H1 (cell line): ENCODE results near the gene DBNL. TPM values are rescaled to one million over a fixed set of nuclear protein-coding genes. Genes with fewer than 3 reads are reported as not detected.

Experiments used
- CTCF ChIA-PET: fragments of 300-600 bp; sonication (Branson Sonifier 250); formaldehyde crosslinking; loops from one replicate; lab custom pipeline; 2021; ENCODE audit not compliant: partially characterized antibody; lab: Charles Lee
- POLR2A ChIA-PET: fragments of 300-600 bp; sonication (Branson Sonifier 250); formaldehyde crosslinking; loops from one replicate; lab custom pipeline; 2021; ENCODE audit warnings: inconsistent platforms; ENCODE audit not compliant: partially characterized antibody; lab: Charles Lee
- DNase-seq, 2 experiments: peaks; one replicate each; pipeline versions ENCODE4 v3.0.0 to v3.0.0-alpha.2; 2010 to 2022; ENCODE audit warnings: low spot score in 2 of 2, low read depth in 1 of 2, mixed read lengths in 1 of 2
- FAIRE-seq: peaks from 2 replicates; lab custom pipeline; 2011; peaks lifted over from hg19 to GRCh38; lab: Jason Lieb, UNC
- H2AFZ ChIP-seq: 2 replicates; pipeline ENCODE4 v1.8.1; 2012; ENCODE audit warnings: low read length, inconsistent platforms
- H2AK5ac ChIP-seq: 2 replicates; pipeline ENCODE4 v1.6.1; 2013; ENCODE audit warnings: low read depth, low read length
- H2BK120ac ChIP-seq: replicated peaks from 2 replicates; pipeline ENCODE3; 2013; ENCODE audit warnings: low read depth, low read length, inconsistent platforms
- H2BK12ac ChIP-seq: 2 replicates; pipeline ENCODE4 v1.6.1; 2013; ENCODE audit warnings: low read depth, low read length
- H2BK15ac ChIP-seq: 2 replicates; pipeline ENCODE4 v1.6.1; 2013; ENCODE audit warnings: low read length
- H2BK20ac ChIP-seq: 2 replicates; pipeline ENCODE4 v1.6.1; 2013; ENCODE audit warnings: low read length
- H2BK5ac ChIP-seq: 2 replicates; pipeline ENCODE4 v1.6.1; 2013; ENCODE audit warnings: low read depth, low read length
- H3K14ac ChIP-seq: 2 replicates; pipeline ENCODE4 v1.6.1; 2013; ENCODE audit warnings: inconsistent platforms; ENCODE audit not compliant: insufficient read length
- H3K18ac ChIP-seq: 2 replicates; pipeline ENCODE4 v1.6.1; 2013; ENCODE audit warnings: low read length; ENCODE audit errors: extremely low read depth
- H3K23ac ChIP-seq: 2 replicates; pipeline ENCODE4 v1.6.1; 2013; ENCODE audit warnings: inconsistent platforms; ENCODE audit not compliant: insufficient read length
- H3K23me2 ChIP-seq: 2 replicates; pipeline ENCODE4 v1.6.1; 2013; ENCODE audit warnings: low read depth, low read length
- H3K27ac ChIP-seq: 2 replicates; pipeline ENCODE4 v1.6.1; 2011; ENCODE audit warnings: low read depth, low read length, inconsistent platforms
- H3K27me3 ChIP-seq, 4 experiments: replicated peaks in 1 of 4; 1 replicate in 1 of 4; 2 replicates in 3 of 4; pipeline versions ENCODE4 v1.6.1 to v1.8.1; 2011 to 2013; ENCODE audit warnings: low read length in 3 of 4, mild to moderate bottlenecking in 3 of 4, inconsistent platforms in 2 of 4, mixed read lengths in 2 of 4, moderate library complexity in 1 of 4; ENCODE audit not compliant: control insufficient read depth in 3 of 4, insufficient read depth in 3 of 4; ENCODE audit errors: extremely low read depth in 1 of 4
- H3K36me3 ChIP-seq, 4 experiments: 2 replicates each; pipeline versions ENCODE4 v1.6.1 to v1.8.1; 2011 to 2013; ENCODE audit warnings: mild to moderate bottlenecking in 4 of 4, low read length in 3 of 4, moderate library complexity in 2 of 4, control low read depth in 1 of 4, inconsistent platforms in 1 of 4; ENCODE audit not compliant: insufficient read depth in 4 of 4, control insufficient read depth in 2 of 4
- H3K4ac ChIP-seq: replicated peaks from 2 replicates; pipeline ENCODE3; 2013; ENCODE audit warnings: low read length, low read depth, mixed read lengths, inconsistent platforms; ENCODE audit not compliant: insufficient read length
- H3K4me1 ChIP-seq, 4 experiments: replicated peaks in 1 of 4; 1 replicate in 1 of 4; 2 replicates in 3 of 4; pipeline versions ENCODE4 v1.6.1 to v1.8.1; 2011 to 2013; ENCODE audit warnings: low read length in 3 of 4, inconsistent platforms in 2 of 4, mixed read lengths in 1 of 4; ENCODE audit not compliant: insufficient read depth in 4 of 4, control insufficient read depth in 3 of 4
- H3K4me2 ChIP-seq, 2 experiments: 2 replicates each; pipeline versions ENCODE4 v1.6.1 to v1.8.1; 2011 to 2013; ENCODE audit warnings: low read depth in 2 of 2, low read length in 2 of 2, control low read depth in 1 of 2, inconsistent platforms in 1 of 2, mild to moderate bottlenecking in 1 of 2; ENCODE audit not compliant: insufficient read depth in 1 of 2
- H3K4me3 ChIP-seq, 4 experiments: fragments of 200-600, 300-600 bp in 1 of 4; sonication (generic), shearing (Covaris generic), sonication (Bioruptor Twin) in 1 of 4; 2 replicates each; pipeline versions ENCODE4 v1.5.1 to v1.8.1; 2011 to 2016; ENCODE audit warnings: low read length in 4 of 4, low read depth in 3 of 4, control low read depth in 2 of 4, inconsistent platforms in 2 of 4, mild to moderate bottlenecking in 2 of 4, mixed read lengths in 1 of 4, moderate library complexity in 1 of 4; ENCODE audit not compliant: insufficient read depth in 2 of 4; ENCODE audit errors: extremely low read depth in 1 of 4
- H3K56ac ChIP-seq: replicated peaks from 2 replicates; pipeline ENCODE3; 2013; ENCODE audit warnings: low read depth, mild to moderate bottlenecking, mixed read lengths, low read length, inconsistent platforms; ENCODE audit not compliant: insufficient read length
- H3K79me1 ChIP-seq: 2 replicates; pipeline ENCODE4 v1.6.1; 2013; ENCODE audit warnings: low read depth, low read length, control low read depth
- H3K79me2 ChIP-seq, 2 experiments: 2 replicates each; pipeline versions ENCODE4 v1.6.1 to v1.8.1; 2012 to 2013; ENCODE audit warnings: low read length in 2 of 2, mild to moderate bottlenecking in 2 of 2, inconsistent platforms in 1 of 2; ENCODE audit not compliant: insufficient read depth in 2 of 2, control insufficient read depth in 1 of 2
- H3K9ac ChIP-seq, 4 experiments: replicated peaks in 1 of 4; 1 replicate in 1 of 4; 2 replicates in 3 of 4; pipeline versions ENCODE4 v1.6.1 to v1.8.1; 2011 to 2013; ENCODE audit warnings: low read depth in 3 of 4, low read length in 3 of 4, control low read depth in 2 of 4, mild to moderate bottlenecking in 2 of 4, moderate library complexity in 2 of 4, inconsistent platforms in 1 of 4; ENCODE audit errors: extremely low read depth in 1 of 4
- H3K9me3 ChIP-seq, 2 experiments: 2 replicates each; pipeline versions ENCODE4 v1.6.1 to v1.8.1; 2012 to 2013; ENCODE audit warnings: mild to moderate bottlenecking in 2 of 2, moderate library complexity in 2 of 2, control low read depth in 1 of 2, inconsistent platforms in 1 of 2, low read depth in 1 of 2, low read length in 1 of 2, mixed read lengths in 1 of 2; ENCODE audit not compliant: insufficient read depth in 2 of 2
- H4K20me1 ChIP-seq, 2 experiments: replicated peaks in 1 of 2; 2 replicates each; pipeline versions ENCODE3 to v1.8.1; 2011 to 2013; ENCODE audit warnings: inconsistent platforms in 2 of 2, low read length in 2 of 2, mild to moderate bottlenecking in 1 of 2; ENCODE audit not compliant: insufficient read depth in 2 of 2, control insufficient read depth in 1 of 2
- H4K5ac ChIP-seq: 2 replicates; pipeline ENCODE4 v1.6.1; 2013; ENCODE audit warnings: low read length, low read depth, mixed read lengths, inconsistent platforms; ENCODE audit not compliant: insufficient read length
- H4K8ac ChIP-seq: 2 replicates; pipeline ENCODE4 v1.8.0; 2013; ENCODE audit warnings: mild to moderate bottlenecking, moderate library complexity, low read length, inconsistent platforms; ENCODE audit not compliant: insufficient read depth; ENCODE audit errors: extremely low read depth
- H4K91ac ChIP-seq: replicated peaks from 2 replicates; pipeline ENCODE3; 2013; ENCODE audit warnings: low read length, mixed read lengths, inconsistent platforms; ENCODE audit not compliant: insufficient read length
- BACH1 ChIP-seq: IDR thresholded peaks from 2 replicates; pipeline ENCODE4 v1.6.1; 2012; ENCODE audit warnings: low read length, improper control_type of control experiment
- FOSL1 ChIP-seq: IDR thresholded peaks from 2 replicates; pipeline ENCODE4 v1.6.1; 2011; ENCODE audit warnings: mild to moderate bottlenecking, low read depth, low read length, moderate library complexity; ENCODE audit not compliant: insufficient read depth
- GTF2F1 ChIP-seq: IDR thresholded peaks from 2 replicates; pipeline ENCODE4 v1.6.1; 2012; ENCODE audit warnings: low read depth, low read length, improper control_type of control experiment, borderline replicate concordance
- POU5F1 ChIP-seq: IDR thresholded peaks from 2 replicates; pipeline ENCODE4 v1.6.1; 2011; ENCODE audit warnings: low read depth, mild to moderate bottlenecking, low read length, moderate library complexity
- RXRA ChIP-seq: IDR thresholded peaks from 2 replicates; pipeline ENCODE4 v1.6.1; 2011; ENCODE audit warnings: low read depth, mild to moderate bottlenecking, low read length, moderate library complexity; ENCODE audit not compliant: insufficient read depth
- SP4 ChIP-seq: IDR thresholded peaks from 2 replicates; pipeline ENCODE4 v1.6.1; 2012; ENCODE audit warnings: low read length, inconsistent platforms
- TCF12 ChIP-seq: IDR thresholded peaks from 2 replicates; pipeline ENCODE4 v1.6.1; 2011; ENCODE audit warnings: low read depth, mild to moderate bottlenecking, low read length
- ZNF274 ChIP-seq: IDR thresholded peaks from 2 replicates; pipeline ENCODE4 v1.7.0; 2012; ENCODE audit warnings: low read length, borderline replicate concordance; ENCODE audit errors: extremely low read depth
- WGBS, 2 experiments: shearing (Covaris generic) in 1 of 2; methylation state at CpG; one replicate each; pipeline versions ENCODE4 v1.1.6 to v1.1.7; 2013 to 2015; ENCODE audit warnings: low lambda C conversion rate in 2 of 2, mixed read lengths in 2 of 2, inconsistent platforms in 1 of 2, low coverage in 1 of 2, missing lambda C conversion rate in 1 of 2; ENCODE audit not compliant: insufficient replicate concordance in 2 of 2, insufficient coverage in 1 of 2, insufficient read length in 1 of 2; ENCODE audit errors: extremely low coverage in 1 of 2, missing lambda C conversion rate in 1 of 2; 5-methylcytosine and 5-hydroxymethylcytosine counted together
- polyA plus RNA-seq, 7 experiments: library from polyadenylated mRNA; depleted of rRNA in 3 of 7; stranded (reverse) in 5 of 7; unstranded in 2 of 7; fragments of >200 nt in 5 of 7; fragments of 200-250 nt in 2 of 7; gene quantifications; 1 replicate in 5 of 7; 2 replicates in 1 of 7; 4 replicates in 1 of 7; pipeline versions ENCODE4 v1.2.1 to v1.2.3, GENCODE V29; 2011 to 2013; ENCODE audit warnings: missing spikeins in 2 of 7, mixed read lengths in 2 of 7
- total RNA-seq: library from RNA; stranded (reverse); fragmentation: NEBNext Ultra II Directional; extraction: Animal tissue kit (Norgen Biotek cat#: 25700); gene quantifications from 2 replicates; pipeline ENCODE4 v1.2.1, GENCODE V29; 2021
- TF ChIP-seq, protein P1 (sequence below): IDR thresholded peaks from 2 replicates; pipeline ENCODE4 v1.6.1; 2011; ENCODE audit warnings: low read length, improper control_type of control experiment
- TF ChIP-seq, protein P2 (sequence below): IDR thresholded peaks from 2 replicates; pipeline ENCODE4 v1.6.1; 2012; ENCODE audit warnings: low read length, inconsistent platforms

Gene DBNL
- total and polyA plus RNA-seq, 2 of the 8 experiments (the other 6 are each of a cell fraction or from before 2014, with no cell fraction given) = 30.9 to 56.6 TPM

DNA sequence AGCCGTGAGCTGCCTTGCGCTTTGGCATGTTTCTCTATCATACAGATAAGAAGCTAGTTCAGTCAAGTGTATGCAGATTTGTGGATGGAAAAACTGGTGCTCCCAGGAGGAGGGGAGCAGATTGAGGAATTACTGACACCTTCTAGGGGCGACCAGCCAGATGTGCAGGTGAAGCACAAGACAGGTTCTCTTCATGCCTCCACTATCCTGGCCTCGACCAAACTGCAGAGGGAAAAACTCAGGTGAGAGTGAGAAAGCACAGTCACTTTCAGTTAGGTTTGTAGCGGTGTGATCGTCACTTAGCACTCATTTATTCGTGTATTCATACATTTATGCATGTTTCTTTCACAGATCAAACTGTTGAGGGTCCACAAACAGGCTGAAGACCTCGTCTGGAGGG is 600 bp upstream of the DBNL start:
- WGBS, 2 experiments = 30% methylated on average over 8 of the region's 8 CpGs; no CpG with 5 or more reads in 1 of the 2 experiments
- peak overlapping the region; percentile 44 for H3K4ac ChIP-seq
- POLR2A ChIA-PET = interaction anchor here (0.7 to 2.7 kb wide), 3 partner anchors 11 to 21 kb away, joined by 3 to 13 read pairs (median 3); no protein-coding TSS in a partner anchor
- H3K9ac ChIP-seq = peak overlapping the region in 1 of 4 experiments; percentile 39; a peak in 3 of 7 replicates
- peak overlapping the region; percentile 91 for H4K91ac ChIP-seq
- CTCF ChIA-PET = interaction anchor here (0.6 to 2.2 kb wide), 6 partner anchors 20 to 87 kb away, joined by 3 to 9 read pairs (median 4); no protein-coding TSS in a partner anchor
- no peaks in the 10 kb centered on the region for H3K9me3 ChIP-seq
- H3K27ac ChIP-seq = no peak overlapping the region
- H3K4me3 ChIP-seq = peak overlapping the region; percentile 79 to 92 (median 83)
- peak overlapping the region; percentile 57; the same call in 1 of the 2 replicates for H4K8ac ChIP-seq
- H3K18ac ChIP-seq = no peak overlapping the region
- peak overlapping the region; percentile 95 for H2AFZ ChIP-seq
- H2BK12ac ChIP-seq = no peak overlapping the region
- H3K36me3 ChIP-seq = no peaks in the 10 kb centered on the region; a peak in 1 of 8 replicates
- H2BK120ac ChIP-seq = no peak overlapping the region
- H3K14ac ChIP-seq = no peak overlapping the region
- H2BK15ac ChIP-seq = no peak overlapping the region
- no peaks in the 10 kb centered on the region; the same call in 1 of the 2 replicates for H3K79me1 ChIP-seq
- H3K4me2 ChIP-seq = peak overlapping the region; percentile 87 to 89
- peaks cover 0 to 25% of the 10 kb centered on the region in 2 experiments; a peak in 2 of 4 replicates for H3K79me2 ChIP-seq
- no peak overlapping the region for H2AK5ac ChIP-seq
- peak overlapping the region; percentile 6 for H3K56ac ChIP-seq
- no peak overlapping the region for H2BK20ac ChIP-seq
- peaks cover 0 to 6% (median under 1%) of the 10 kb centered on the region in 4 experiments; a peak in 3 of 7 replicates for H3K4me1 ChIP-seq
- H4K5ac ChIP-seq = peak overlapping the region; percentile 87
- peaks cover 15% of the 10 kb centered on the region for H3K23me2 ChIP-seq
- peak overlapping the region; percentile 60; the same call in 1 of the 2 replicates for H2BK5ac ChIP-seq
- DNase-seq (no peak), FAIRE-seq (no peak)
- peaks cover 0 to 7% of the 10 kb centered on the region in 2 experiments for H4K20me1 ChIP-seq
- H3K27me3 ChIP-seq = no peaks in the 10 kb centered on the region; a peak in 2 of 7 replicates
- no peak overlapping the region for H3K23ac ChIP-seq
- TF ChIP-seq RXRA (no peak), SP4 (no peak), POU5F1 (no peak), FOSL1 (no peak), BACH1 (no peak), ZNF274 (no peak), TCF12 (no peak), GTF2F1 (no peak)
- TF ChIP-seq, protein P1, sequence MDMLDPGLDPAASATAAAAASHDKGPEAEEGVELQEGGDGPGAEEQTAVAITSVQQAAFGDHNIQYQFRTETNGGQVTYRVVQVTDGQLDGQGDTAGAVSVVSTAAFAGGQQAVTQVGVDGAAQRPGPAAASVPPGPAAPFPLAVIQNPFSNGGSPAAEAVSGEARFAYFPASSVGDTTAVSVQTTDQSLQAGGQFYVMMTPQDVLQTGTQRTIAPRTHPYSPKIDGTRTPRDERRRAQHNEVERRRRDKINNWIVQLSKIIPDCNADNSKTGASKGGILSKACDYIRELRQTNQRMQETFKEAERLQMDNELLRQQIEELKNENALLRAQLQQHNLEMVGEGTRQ = no peak
- TF ChIP-seq, protein P2, sequence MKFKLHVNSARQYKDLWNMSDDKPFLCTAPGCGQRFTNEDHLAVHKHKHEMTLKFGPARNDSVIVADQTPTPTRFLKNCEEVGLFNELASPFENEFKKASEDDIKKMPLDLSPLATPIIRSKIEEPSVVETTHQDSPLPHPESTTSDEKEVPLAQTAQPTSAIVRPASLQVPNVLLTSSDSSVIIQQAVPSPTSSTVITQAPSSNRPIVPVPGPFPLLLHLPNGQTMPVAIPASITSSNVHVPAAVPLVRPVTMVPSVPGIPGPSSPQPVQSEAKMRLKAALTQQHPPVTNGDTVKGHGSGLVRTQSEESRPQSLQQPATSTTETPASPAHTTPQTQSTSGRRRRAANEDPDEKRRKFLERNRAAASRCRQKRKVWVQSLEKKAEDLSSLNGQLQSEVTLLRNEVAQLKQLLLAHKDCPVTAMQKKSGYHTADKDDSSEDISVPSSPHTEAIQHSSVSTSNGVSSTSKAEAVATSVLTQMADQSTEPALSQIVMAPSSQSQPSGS = no peak
